Measurements from ENCODE around the gene NPPA.

GRCh38 chr1:11828511-11828910 lies 19.1 kb downstream of the NPPA start:
- TF ChIP-seq CTCF (conservative IDR thresholded peaks at IDR 0.05; ENCODE audit: low read length) (no peak), EZH2phosphoT487 (IDR thresholded peaks at IDR 0.05; ENCODE audit: borderline replicate concordance, low read depth, low read length) (no peak)
